GM19455 (cell line): ENCODE measurements around the gene ECI1.
"Not testable (repeated sequence)": the region's sequence is repeated elsewhere in the genome, so short reads cannot be mapped to it uniquely, and the experiment has no call there.

Experiments
- ATAC-seq: cut with Tn5 transposase; IDR thresholded peaks from one replicate; pipeline ENCODE4 v1.9.1; 2021; ENCODE audit not compliant: unreplicated experiment

Gene ECI1

DNA sequence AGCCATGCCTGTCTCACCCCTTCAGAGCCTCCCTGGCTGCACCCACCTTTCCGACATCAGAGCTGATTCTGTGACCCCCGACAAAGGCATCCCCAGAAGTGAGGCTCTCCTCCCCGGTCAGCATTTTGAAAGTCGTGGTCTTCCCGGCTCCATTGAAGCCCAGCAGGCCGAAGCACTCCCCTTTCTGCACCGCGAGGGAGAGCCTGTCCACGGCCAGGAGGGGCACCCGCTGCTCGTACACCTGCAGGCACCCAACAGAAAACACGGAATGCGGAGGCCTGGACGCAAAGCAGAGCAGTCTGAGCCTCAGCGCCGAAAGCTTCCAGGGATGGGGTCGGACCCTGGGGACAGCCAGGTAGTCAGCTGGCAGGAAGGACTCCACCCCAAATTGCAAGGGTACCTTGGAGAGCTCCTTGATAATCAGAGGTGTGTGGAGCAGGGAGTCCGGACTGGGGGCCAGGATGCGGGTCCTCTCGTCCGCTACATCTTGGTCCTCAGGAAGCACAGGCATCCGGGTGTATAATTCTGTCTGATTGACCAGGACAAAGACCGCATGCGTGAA is 29.7 kb upstream of the ECI1 start:
- ATAC-seq = no peak

DNA sequence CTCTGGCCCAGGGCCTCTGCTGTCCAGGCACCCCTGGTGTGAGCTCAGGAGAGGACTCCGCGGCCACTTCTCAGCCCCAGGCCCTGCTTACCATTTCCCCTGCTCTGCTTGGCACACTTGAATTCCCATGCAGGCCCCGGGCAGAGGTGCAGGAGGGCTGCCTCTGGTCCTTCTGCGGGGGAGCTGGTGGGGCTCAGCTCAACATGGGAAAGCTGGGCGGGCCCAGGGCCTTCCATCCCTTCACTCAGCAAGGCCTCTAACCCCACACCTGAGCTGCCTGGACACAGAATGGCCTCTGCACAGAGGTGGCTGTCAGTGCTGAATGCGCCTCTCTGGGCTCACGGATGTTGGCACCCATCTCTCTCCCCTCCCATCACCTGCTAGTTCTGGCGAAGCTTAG is 29.1 kb upstream of the ECI1 start:
- no peak for ATAC-seq

- ATAC-seq = no peak
Measured at GRCh38 chr16:2278956-2279800, 27.8 kb upstream of the ECI1 start.

DNA sequence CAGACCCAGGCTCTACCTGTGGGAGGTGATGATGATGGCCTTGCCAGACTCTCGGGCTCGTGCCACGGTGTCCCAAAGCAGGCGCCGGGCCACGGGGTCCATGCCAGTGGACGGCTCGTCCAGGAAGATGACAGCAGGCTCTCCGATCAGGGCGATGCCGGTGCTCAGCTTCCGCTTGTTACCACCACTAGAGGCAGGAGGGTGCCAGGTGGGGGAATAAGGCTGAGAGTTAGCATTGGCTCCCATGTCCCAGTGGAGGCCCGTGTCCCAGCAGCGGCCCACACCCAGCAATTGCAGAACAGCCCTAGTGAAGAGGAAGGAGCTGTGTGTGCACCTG is 26.9 kb upstream of the ECI1 start:
- ATAC-seq = no peak

DNA sequence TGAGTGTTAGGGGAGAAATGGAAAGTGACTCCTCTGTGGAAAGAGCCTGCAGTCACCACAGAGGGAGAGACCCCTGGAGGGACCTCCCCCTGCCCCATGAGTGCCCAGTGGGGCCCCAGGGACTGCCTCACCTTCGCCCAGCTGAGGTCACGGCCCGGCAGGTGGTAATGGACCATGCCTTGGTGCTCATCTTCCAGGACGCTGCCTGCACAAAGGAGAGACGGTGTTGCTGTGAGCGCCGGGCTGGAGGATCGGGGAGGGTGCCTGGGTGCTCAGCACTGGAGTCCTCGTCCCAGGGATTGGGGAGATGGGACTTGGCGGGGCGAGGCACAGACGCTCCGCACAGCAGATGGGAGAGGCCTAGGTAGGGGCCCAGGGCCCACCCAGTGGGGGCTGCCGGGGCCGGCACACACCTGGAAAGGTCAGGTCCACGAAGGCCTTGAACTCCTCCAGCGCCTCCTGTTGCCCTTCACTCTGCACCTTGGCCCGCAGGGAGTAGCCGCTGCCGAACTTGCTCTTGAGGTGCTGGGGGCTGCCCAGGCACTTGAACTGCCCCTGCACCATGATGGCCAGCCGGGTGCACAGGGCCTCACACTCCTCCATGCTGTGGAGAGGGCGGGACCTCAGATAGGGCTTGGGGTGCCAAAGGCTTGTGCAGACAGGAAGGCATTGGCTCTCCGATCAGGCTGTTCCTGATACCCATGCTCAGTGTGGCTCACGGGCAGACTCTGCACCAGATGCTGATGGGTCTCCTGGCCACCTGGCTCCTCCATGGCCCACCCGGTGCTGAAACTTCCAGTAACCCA is 26.3 kb upstream of the ECI1 start:
- no peak for ATAC-seq

DNA sequence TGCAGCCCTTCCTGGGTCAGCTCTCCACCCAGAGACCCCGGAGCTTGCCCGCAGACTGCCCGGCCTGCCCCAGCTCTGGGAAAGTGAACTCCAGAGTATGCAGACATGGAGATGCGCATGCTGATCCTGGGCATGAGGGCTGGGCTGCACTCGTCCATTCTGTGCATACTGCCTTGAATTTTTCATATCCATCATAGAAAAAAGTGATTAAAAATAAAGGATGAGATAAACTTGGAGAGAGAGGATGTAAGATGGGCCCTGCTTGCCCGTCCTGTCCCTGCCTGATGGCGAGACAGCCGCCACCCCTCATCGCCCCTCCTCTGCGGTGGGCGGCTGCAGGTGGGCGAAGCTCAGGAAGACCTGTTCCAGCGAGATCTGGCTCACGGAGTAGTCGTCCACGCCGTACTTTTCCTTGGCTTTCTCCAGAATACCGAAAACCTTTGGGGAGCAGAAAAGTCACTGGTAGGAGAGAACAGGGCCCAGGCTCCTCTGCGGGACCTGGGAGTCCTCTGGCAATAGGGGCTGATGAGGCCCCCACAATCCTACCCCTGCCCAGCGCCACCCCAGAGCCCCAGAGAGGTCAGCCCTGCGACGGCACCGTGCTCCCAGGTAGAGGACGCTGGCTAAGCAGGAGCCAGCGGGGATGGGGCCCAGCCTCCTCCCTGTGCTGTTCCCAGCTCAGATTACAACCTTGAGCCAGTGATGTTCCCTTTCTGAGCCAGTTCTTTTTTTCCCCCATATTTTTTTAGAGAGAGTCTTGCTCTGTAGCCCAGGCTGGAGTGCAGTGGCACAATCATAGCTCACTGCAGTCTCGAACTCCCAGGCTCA is 25.2 kb upstream of the ECI1 start:
- ATAC-seq = no peak

GRCh38 chr16:2275476-2276367 is 24.3 kb upstream of the ECI1 start:
- ATAC-seq = no peak

DNA sequence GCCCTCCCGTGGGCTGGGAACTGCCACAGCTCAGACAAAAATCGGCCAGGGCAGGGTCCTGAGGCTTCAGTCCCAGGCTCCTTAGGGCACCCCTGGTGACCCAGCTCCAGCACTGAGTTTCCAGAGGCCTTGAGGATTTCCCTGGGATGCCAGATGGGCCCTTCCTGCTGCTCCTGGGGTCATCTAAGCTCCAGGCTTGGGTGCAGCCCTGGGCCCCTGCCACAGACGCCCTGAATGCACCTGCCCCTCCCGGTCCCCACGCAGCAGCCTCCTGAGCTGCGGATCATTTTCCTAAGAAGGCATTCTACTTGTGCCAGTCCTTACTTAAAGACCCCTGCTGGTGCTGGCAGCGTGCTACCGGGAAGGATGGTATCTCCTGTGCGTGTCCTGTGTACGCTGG is 22.5 kb upstream of the ECI1 start:
- no peak for ATAC-seq

DNA sequence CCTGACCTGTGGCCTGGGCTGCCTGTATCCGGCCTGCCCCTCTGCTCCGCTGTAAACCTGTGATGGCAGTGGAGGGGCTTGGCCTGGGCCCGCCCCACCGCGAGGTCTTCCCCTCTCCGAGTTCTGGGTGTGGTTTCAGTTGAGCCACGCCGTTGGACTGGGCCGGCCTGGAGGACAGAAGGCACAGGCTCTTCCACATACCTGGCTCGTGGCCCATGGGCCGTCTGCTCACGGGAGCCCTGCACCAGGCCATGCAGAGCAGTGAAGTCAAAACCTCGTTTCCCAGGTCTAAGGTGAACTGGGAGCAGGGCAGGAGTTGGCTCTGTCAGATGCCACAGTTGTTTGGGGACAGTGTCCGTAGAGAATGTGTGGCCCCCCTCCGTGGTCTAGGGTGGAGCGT is 22.1 kb upstream of the ECI1 start:
- ATAC-seq = no peak

- ATAC-seq = no peak
Measured at GRCh38 chr16:2271848-2272461, 20.6 kb upstream of the ECI1 start.

- ATAC-seq = no peak
Measured at GRCh38 chr16:2270588-2271470, 19.4 kb upstream of the ECI1 start.

DNA sequence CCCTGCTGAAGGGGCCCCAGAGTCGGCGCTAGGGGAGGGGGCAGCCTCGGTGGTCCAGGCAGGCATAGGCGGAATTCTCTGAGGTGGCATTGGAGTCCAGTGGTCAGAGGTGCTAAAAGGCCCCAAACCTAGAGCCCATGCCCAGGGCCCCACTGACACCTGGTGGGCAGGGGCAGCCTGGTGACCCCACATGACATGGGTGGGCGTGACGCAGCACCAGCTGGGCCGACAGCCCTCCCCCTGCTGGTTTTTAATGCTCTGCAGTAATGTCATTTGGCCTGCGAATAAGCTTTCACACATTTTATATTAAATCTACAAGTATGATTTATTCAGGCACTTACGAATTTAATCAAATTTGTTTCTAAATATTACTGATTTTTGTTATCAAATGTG is 18.7 kb upstream of the ECI1 start:
- ATAC-seq = no peak

- peak; percentile 71 for ATAC-seq
Measured at GRCh38 chr16:2267913-2268666, 16.7 kb upstream of the ECI1 start, which contains the start of gene RNPS1. Gene RNPS1 (minus strand): TSS chr16:2268126. CDS start chr16:2264643, 3,483 bp downstream.

- ATAC-seq = peak; percentile 47
Measured at GRCh38 chr16:2267505-2267912, 16.1 kb upstream of the ECI1 start.

DNA sequence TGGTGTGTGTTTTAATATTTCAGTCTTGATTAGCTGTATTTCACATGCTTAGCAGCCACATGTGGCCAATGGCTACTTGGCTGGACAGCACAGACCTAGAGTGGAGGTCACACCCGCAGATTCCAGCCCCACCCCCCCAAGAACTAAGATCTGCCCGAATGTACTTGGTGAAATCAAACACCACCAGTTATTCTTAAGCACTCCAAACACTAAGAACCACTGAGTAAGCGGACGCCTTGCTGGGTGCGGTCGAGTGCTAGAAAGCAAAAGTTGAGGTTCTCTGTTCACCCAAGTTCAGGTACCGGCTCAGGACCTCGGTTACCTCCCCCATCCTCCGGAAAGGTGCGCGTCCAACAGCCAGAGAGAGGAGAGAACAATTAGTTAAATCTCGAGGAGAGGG is 15.5 kb upstream of the ECI1 start:
- ATAC-seq = not testable (repeated sequence)

- not testable (repeated sequence) for ATAC-seq
Measured at GRCh38 chr16:2263026-2263425, 11.6 kb upstream of the ECI1 start.

- ATAC-seq = no peak
Measured at GRCh38 chr16:2260250-2260649, 8.9 kb upstream of the ECI1 start.

- not testable (repeated sequence) for ATAC-seq
Measured at GRCh38 chr16:2258530-2258929, 7.1 kb upstream of the ECI1 start.
